Measurements from ENCODE around the gene TMEM204.

The TMEM204 gene

DNA sequence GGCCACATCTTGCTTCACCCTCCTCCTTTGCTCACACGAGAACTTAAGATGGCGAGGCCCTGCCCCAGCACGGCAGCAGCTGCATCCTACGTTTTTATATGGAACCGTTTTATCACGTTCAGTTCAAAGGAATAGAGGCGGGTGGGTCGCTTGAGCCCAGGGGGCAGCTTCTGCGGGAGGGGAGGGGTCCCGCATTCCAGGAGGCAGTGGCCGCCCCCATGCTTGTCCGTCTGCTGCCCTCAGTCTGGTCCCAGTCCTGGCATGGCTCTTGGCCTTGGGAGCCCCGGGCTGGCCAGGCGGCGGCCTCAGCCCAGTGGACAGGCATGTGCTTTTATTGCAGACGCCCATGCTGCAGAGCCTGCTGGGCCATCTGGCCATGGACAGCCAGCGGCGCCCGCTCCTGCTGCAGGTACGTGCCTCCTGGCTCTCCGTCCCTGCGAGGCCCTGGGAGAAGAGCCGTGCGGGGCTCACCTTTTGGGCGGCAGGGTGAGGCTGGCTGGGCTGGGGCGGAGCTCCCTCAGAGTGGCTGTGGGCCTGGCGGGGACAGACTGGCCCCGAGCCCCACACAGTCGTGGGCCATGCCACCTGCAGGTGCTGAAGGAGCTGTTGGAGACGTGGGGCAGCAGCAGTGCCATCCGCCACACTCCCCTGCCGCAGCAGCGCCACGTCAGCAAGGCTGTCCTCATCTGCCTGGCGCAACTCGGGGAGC lies 33.6 kb upstream of the TMEM204 start:
- no peak for DNase-seq (ENCODE audit: low spot score)

DNA sequence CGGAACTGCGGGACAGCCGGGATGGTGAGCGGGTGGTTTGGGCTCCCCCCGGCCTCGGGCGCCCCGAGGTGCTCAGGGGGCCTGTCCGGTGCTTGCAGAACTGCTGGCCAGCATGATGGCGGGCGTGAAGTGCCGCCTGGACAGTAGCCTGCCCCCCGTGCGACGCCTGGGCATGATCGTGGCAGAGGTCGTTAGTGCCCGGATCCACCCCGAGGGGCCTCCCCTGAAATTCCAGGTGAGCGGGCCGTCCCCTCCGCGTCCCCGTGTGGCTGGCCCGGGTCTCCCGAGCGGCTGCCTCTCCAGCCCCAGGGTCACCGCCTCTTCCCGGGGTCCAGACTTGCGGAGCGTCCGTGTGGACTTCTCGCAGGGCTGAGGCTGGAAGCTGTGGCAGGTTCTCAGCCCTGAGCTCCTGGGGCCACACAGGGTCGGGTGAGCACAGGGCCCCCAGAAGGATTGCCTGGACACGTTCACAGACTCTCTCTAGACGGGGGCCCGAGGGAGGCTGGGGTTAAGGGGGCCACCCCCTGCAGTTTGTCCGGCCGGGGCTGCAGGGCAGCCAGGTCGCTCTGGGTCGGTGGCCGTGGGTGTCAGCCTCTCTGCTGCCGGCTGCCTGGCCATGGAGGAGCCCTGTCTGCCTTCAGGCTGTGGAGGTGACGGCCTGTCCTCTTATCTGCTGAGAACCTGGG lies 32.9 kb upstream of the TMEM204 start:
- DNase-seq (ENCODE audit: low spot score), result no peak

DNA sequence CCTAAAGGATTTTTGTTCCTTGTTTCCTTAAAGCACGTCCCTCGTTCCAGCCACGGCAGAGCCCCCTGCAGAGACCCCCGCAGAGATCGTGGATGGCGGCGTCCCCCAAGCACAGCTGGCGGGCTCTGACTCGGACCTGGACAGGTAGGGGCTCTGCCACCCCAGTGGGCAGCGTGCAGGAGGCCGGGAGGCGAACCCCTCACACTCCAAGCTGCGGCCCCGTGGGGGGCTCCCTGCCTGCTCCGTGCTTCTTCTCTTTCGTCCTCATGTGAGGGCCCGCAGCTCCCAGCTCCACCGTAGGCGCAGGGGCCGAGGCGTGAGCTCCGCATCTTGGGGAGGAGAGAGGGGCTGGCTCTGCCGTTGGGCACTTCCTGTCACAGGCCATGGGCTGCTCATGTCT lies 31.8 kb upstream of the TMEM204 start:
- DNase-seq (ENCODE audit: low spot score), result no peak

DNA sequence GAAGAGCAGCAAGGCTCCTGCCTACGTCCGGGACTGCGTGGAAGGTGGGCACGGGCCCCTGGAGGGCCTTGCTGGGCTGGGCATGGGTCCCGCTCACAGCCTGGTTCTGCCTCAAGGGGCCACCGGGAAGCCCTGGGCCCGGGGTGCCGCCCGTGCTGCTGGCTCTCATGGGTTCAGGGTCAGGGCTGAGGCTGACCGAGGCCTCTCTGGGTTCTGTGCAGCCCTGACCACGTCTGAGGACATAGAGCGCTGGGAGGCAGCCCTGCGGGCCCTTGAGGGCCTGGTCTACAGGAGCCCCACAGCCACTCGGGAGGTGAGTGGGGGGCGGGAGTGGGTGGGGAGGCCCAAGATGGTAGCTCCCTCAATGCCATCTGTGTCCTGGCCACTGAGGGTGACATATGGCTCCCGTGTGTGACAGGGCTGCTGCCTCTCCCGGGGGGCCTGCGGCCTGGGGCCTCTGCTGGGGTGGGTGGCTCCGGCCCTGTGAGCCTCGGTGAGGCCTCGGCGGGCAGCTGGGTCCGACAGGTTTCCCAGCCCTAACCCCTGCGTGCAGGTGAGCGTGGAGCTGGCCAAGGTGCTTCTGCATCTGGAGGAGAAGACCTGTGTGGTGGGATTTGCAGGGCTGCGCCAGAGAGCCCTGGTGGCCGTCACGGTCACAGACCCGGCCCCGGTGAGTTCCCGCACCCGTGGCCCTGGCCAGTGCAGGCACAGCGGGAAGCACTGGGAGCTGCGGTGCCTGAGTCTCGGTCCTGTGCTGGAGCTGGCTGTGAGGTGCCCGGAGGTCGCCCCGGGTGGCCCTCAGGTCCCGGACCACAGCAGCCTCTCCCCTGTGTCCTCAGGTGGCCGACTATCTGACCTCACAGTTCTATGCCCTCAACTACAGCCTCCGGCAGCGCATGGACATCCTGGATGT lies 31.1 kb upstream of the TMEM204 start:
- no peak for DNase-seq (ENCODE audit: low spot score)

DNA sequence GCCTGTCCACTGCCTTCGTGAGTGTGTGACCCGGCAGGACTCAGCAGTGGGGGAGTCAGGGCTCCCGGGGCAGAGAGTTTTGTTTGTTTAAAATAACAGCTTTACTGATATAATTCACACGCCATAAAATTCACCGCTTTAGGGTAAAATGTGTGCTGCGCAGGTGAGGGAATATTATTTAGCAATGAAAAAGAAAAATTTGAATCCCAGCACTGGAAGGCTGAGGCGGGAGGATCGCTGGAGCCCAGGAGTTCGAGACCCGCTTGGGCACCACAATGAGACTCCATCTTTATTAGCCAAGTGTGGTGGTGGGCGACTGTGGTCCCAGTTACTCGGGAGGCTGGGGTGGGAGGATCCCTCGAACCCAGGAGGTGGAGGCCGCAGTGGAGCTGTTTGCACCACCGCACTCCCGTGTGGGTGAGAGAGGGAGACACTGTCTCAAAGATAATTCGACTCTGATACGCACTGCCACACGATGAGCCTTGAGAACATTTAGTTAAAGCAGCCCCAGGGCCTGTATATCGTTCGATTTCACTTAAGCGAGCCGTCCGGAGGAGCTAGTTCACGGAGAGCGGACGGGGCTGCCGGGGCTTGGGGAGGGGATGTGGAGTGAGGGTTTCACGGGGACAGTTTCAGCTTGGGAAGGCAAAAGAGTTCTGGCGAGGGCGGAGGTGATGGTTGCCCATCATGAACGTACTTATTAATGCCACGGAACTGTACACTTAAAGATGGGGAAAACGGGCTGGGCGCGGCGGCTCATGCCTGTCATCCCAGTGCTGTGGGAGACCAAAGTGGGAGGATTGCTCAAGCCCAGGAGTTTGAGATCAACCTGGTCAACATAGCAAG lies 30.1 kb upstream of the TMEM204 start:
- DNase-seq (ENCODE audit: low spot score), result no peak

DNA sequence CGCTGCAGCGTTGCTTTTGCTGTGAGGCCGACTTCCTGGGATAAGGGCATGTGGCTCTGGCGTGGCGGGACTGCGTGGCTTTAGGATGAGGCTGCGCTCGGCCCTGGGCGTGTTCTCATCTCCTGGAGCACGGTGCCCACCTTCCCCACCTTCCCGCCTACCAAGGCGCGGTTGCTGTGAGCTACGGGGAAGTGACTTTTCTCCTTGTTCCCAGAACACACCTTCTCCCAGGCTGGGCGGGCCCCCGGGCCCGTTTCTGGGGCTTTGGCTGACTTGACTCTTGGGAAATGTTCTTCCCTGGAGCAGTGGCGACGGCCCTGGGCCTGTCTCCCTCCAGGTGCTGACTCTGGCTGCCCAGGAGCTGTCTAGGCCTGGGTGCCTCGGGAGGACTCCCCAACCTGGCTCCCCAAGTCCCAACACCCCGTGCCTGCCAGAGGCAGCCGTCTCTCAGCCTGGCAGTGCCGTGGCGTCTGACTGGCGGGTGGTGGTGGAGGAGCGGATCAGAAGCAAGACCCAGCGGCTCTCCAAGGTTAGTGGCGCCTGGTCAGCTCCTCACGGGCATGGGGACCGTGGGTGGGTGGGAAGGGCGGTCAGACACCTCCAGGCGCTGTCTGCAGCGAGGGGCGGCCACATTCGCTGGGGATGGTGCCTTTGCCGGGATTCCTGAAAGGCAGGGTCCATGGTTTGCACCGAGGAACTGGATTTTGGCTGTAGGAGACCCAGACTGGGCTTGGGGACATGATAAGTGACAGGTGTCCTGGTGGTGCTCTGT lies 28.2 kb upstream of the TMEM204 start:
- DNase-seq (ENCODE audit: low spot score), result no peak

DNA sequence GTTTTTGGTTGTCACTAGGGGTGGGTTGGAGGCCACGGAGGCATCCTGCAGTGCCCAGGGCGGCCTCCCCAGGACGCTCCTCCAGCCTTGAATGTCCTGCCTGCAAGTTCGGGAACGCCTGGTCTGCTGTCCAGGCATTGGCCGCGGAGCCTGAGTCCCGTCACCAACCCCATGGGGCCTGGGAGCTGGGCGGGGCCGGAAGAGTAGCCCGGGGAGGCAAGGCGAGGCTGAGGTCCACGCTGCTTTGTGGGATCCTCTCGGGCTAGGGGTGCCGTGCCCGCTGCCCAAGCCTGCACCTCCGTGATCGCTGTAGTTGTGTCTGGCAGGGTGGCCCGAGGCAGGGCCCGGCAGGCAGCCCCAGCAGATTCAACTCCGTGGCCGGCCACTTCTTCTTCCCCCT lies 27.6 kb upstream of the TMEM204 start:
- DNase-seq (ENCODE audit: low spot score), result no peak

DNA sequence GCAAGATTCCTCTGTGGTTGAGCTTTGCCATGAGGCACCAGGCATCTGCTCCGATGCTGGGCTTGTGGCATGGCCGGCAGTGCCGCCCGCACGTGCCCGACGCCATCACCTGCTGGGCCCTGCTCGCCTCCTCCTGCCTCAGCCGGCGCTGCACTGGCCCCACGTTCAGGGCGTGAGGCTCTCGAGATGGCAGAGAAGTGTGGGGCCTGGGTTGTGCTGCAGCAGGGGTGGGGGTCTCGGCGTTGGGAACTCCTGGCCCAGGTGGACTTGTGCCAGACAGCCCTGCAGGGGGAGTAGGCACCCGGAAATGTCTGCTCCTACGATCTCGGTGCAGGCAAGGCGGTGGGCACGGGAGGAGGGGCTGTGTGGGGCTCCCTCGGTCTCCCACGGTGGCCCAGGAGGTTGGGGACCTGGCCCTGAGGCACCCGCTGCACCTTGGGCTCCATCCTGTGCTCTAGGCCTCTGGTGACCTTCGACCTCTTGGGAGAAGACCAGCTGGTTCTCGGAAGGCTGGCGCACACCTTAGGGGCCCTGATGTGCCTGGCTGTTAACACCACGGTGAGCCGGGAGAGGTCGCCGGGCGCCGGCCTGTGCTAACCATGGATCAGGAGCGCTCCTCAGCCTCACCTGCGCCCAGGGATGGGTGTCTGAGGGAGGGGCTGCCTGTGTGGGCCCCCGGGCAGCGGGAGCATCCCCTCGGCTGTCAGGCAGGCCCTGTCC lies 26.8 kb upstream of the TMEM204 start:
- DNase-seq (ENCODE audit: low spot score), result no peak

DNA sequence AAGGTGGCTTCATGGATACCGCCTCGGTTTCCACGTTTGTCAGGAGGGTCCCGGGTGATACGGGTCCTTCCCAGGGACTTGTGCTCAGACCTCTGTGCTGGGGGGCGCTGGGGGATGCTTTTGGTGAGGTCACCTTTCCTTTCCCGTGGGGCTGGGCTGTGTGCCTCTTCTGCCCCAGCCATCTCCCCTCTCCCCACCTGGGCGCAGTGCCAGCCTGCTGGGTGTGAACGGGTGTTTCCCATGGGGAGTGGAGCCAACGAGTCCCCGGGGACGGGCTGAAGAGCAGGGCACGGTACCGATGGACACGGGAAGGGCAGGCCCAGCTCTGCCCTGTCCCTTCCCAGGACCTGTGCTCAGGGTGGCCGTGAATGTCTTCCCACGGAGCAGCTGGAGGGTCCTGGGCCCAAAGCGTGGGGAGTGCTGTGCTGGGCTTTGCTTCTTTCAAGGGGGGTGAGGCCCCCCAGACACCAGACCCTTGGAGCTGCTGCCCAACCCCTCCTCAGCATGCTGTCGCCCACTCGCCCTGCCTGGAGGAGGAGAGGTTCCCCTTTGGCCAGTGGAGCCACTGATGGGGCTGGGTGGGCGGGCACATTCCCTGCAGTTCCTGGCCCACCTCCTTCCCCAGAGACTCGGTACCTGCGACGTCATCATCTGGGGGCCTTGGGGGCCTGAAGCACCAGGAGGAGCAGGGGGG lies 24.8 kb upstream of the TMEM204 start:
- DNase-seq (ENCODE audit: low spot score), result no peak

DNA sequence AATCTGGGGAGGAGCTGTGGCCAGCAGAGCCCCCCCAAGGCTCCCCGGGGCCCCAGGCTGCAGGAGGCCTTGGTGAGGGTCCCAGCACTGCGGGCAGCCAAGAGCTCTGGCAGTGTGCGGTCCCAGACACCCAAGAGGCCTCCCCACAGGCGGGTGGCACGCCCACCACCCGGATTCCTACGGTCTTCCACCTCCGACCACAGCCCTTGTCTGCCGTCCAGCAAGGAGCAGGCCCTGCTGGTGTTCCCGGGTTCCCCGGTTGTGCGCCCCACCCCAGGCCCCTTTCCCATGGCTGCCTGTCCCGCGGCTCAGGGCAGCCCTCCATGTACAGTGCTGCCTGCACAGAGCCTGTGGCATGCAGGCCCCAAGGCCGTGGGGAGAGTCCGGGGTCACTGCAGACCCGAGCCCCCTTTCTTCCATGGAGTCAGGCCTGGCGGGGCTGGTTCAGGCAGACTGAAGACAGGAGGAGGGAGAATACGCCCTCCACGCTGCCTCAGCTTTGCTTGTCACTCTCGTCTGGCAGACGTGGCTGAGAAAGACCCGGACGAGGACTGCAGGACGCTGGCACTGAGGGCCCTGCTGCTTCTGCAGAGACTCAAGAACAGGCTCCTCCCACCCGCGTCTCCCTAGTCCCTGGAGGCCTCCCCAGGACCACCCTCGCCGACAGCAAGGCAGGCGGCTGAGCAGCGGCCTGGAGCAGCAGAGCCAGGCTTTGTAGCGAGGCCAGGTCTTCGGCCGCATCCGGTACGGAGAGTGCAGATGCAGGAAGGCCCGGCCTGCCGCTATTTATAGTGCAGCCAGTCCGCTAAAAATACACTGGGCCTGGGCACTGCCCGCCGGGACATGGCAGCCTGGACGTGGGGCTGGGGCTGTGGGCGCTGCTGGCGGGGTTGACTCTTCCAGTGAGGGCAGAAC lies 23.9 kb upstream of the TMEM204 start:
- no peak for DNase-seq (ENCODE audit: low spot score)

DNA sequence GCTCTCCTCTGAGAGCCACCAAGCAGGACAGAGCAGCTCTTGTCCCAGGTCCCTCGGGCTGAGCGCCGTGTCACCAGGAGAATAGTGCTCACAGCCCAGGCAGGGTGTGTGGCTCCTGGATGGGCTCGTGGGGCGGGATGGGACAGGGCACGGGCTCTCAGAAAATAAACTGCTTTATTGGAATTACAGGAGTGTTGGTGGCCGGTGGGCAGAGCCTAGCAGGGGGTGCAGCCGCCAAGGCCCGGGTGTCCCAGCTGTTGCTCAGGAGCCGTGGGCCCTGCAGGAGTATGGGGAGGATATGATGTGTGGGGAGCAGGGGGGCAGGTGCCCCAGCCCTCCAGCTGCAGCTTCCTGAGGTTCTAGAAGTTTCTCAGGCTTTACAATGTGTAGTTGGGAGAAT lies 23.2 kb upstream of the TMEM204 start:
- no peak for DNase-seq (ENCODE audit: low spot score)

DNA sequence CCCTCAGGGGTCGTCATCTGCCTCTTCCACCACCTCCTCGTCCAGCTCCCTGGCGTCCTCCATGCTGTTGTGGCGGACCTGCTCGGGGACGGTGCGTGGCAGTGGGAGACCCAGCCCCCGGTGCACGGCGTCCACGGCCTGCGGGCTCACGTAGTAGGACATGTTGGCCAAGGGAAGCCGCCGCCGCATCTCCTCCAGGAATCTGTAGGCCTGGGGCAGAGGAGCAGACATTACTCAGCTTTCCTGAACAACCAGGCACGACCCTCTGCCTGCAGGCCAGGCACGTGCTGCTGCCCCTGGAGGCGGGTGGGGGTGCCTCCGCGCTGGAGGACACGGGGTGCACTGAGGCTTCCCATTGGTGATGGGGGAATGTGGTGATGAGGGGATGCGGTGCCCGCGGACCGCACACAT lies 22.5 kb upstream of the TMEM204 start:
- DNase-seq (ENCODE audit: low spot score), result no peak

DNA sequence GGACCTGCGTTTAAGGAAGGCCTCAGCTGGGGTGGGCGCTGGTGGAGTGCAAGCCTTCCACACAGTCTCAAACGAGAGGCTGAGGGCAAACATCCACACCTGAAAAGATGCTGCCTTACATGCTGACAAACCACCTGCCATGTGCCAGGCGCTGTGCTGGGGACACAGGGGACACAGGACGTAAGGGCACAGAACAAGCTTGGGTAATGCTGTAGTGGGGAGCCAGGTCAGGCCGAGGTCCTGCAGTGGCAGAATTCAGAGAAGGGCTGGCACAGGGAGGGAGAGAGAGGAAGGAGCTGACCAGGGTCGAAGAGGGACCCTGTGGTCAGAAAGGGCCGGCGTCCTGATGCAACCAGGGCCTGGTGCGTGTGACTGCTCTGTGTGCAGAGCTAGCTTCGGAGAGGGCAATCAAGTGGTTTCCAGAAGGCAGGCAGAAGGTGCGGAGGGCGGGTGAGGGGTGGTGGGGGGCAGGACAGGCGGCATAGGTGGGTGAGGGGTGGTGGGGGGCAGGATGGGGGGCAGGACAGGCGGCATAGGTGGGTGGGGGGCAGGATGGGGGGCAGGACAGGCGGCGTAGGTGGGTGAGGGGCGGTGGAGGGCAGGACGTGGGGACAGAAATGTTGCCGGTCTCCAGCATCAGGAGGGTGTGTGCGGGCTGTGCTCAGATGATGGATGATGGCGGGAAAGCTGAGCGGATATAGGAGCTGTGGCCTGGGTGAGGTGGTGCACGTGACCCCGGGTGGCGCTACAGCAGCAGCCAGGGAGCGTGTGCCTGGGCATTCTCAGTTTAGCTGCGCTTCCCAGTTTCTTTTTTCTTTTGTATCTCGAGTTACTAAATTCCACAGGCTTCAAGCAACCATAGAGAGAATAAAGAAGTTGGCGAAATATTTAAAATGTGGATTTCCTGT lies 21.6 kb upstream of the TMEM204 start:
- DNase-seq (ENCODE audit: low spot score), result no peak

DNA sequence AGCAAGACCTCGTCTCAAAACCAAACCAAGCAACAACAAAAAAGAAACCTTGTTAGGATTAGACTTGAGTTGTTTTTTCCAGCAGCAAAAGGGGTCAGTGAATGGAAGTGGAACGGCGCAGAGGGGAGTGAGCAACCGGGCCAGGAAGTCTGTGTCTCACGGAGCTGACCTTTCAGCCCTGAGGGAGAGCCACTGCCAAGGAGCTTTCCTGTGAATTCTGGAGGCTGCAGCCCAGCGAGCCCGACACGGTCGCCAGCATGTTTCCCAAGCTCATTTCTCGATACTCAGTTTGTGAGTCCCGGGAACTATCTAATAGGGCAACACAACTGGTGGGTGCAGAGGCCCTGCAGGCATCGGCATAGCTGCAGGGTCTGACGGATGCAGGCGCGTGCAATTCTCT lies 20.7 kb upstream of the TMEM204 start:
- DNase-seq (ENCODE audit: low spot score), result no peak

DNA sequence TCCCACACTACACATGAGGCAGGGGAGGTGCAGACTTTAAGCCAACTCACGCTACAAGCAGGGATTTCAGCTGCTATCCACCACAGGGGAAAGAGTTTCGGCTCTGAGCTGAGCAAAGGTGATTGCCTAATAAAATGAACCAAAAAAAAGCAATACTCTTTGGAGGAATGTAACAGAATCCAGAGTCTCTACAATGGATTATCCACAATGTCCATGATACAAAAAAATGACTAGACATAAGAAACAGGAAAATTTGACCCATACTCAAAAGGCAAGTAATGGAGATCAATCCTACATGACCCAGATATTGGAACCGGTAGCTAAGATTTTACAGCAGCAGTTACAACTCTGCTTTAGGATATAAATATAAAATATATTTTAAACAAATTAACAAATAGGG lies 19.0 kb upstream of the TMEM204 start:
- no peak for DNase-seq (ENCODE audit: low spot score)

DNA sequence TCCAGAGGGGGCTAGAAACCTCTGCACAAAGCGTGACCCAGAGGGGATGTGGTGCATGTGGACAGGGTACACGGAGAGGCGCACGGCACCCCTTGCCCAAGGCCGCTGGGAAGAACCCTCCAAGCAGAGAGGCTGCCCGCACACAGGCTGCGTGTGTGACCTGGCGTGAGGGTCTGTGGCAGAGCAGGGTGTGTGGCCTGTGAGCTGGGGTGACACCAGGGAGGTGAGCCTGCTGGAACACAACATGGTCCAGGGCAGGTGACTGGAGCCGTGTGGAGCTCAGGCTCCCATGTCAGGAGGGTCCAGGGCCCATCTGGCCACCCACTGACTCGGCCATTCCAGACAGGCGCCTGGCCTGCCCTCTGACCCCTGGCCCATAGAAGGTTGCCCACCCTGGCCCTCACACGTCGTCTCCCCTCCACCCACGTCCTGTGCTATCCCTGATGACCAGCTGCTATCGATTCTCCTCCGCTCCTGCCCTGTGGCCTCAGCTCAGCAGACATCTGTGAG lies 14.8 kb upstream of the TMEM204 start:
- DNase-seq (ENCODE audit: low spot score), result no peak

DNA sequence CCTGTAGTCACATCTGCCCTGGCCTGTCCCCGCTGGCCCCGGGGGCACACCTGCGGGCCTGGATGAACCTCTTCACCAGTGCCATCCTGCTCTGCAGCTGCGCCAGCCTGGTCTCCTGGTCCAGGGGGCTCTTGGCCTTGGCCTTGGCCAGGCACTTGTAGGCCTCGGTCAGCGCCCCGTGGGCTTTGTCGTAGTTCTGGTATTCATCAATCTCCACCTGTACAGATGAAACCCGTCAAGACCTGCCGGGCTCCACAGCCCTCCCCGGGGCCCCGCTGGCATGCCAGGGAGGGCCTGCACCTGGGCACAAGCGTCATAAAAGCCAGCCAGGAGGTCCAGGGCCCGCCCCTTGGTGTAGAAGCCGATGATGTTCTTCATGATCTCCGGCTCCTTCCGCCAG lies 13.6 kb upstream of the TMEM204 start:
- no peak for DNase-seq (ENCODE audit: low spot score)

DNA sequence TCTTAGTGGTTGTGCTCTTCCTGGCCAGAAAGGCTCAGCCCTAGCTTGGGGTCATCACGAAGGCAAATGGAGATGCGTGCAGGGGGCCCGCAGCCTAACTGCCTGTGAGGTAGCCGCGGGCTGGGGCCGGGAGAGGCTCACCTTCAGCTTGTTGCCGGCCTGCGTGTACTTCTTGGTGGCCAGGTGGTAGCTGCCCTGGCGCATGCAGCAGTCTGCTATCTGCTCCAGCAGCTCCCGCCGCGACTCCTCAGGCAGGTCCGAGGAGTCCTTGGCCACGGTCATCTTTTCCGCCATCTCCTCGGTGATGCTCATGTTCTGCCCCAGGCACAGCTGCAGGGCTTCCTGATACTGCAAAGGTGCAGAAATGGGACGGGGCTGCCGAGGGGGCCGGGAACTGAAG lies 13.0 kb upstream of the TMEM204 start:
- no peak for DNase-seq (ENCODE audit: low spot score)

All from hematopoietic multipotent progenitor cell treated with erythropoietin and hydrocortisone succinate and interleukin-3 and kit ligand, for 15 days (in vitro differentiated cells).